HEK293 (cell line): ENCODE data around the gene GTSF1L.
"Not testable (repeated sequence)": the region's sequence is repeated elsewhere in the genome, so short reads cannot be mapped to it uniquely, and the experiment has no call there.

Experiments used
- CTCF ChIA-PET: fragments of 350-600 bp; formaldehyde crosslinking; extraction: SDS; loops from one replicate; lab custom pipeline; 2021; ENCODE audit warnings: antibody characterized with exemption; lab: Yijun Ruan, JAX
- POLR2A ChIA-PET: fragments of 300-600 bp; formaldehyde crosslinking; extraction: SDS; loops from one replicate; lab custom pipeline; 2020; ENCODE audit warnings: antibody characterized with exemption, inconsistent platforms; lab: Yijun Ruan, JAX
- H3K27ac ChIP-seq: fragments of 200-500 bp; sonication (Bioruptor generic); 2 replicates; pipeline ENCODE4 v1.5.1; 2014; ENCODE audit warnings: low read depth, low read length, control low read depth, inconsistent platforms; ENCODE audit errors: extremely low read depth
- H3K36me3 ChIP-seq, 2 experiments: fragments of 200-500 bp in 1 of 2; sonication (Bioruptor generic) in 1 of 2; 1 replicate in 1 of 2; 2 replicates in 1 of 2; pipeline ENCODE4 v1.5.1; 2014 to 2017; ENCODE audit warnings: inconsistent platforms in 2 of 2, low read length in 2 of 2; ENCODE audit not compliant: control insufficient read depth in 2 of 2, insufficient read depth in 1 of 2
- H3K4me1 ChIP-seq: fragments of 200-500 bp; sonication (Bioruptor generic); 2 replicates; pipeline ENCODE4 v1.5.1; 2014; ENCODE audit warnings: mild to moderate bottlenecking, low read length, inconsistent platforms; ENCODE audit not compliant: control insufficient read depth, insufficient read depth
- H3K4me3 ChIP-seq: 2 replicates; pipeline ENCODE4 v1.5.1; 2011; ENCODE audit warnings: low read depth, mild to moderate bottlenecking, control low read depth, low read length, moderate library complexity
- H3K9me3 ChIP-seq: fragments of 200-500 bp; sonication (Bioruptor generic); 2 replicates; pipeline ENCODE4 v1.5.1; 2014; ENCODE audit warnings: low read depth, low read length, inconsistent platforms; ENCODE audit not compliant: control insufficient read depth, insufficient read depth
- AEBP2 ChIP-seq: fragments of 450-650 bp; formaldehyde crosslinking; IDR thresholded peaks from 2 replicates; pipeline ENCODE4 v1.5.1; 2016; ENCODE audit warnings: missing biosample characterization, missing genetic modification characterization, borderline replicate concordance
- SCRT1 ChIP-seq: fragments of 450-650 bp; formaldehyde crosslinking; IDR thresholded peaks from 2 replicates; pipeline ENCODE4 v1.5.1; 2016; ENCODE audit warnings: missing biosample characterization, missing genetic modification characterization, borderline replicate concordance
- ZBTB6 ChIP-seq: fragments of 450-650 bp; formaldehyde crosslinking; IDR thresholded peaks from 2 replicates; pipeline ENCODE4 v1.5.1; 2017; ENCODE audit warnings: missing biosample characterization, missing genetic modification characterization
- ZNF2 ChIP-seq: fragments of 450-650 bp; formaldehyde crosslinking; IDR thresholded peaks from 2 replicates; pipeline ENCODE4 v1.5.1; 2016; ENCODE audit warnings: missing biosample characterization, missing genetic modification characterization
- ZNF211 ChIP-seq: fragments of 450-650 bp; formaldehyde crosslinking; IDR thresholded peaks from 2 replicates; pipeline ENCODE4 v1.5.1; 2016; ENCODE audit warnings: low read depth, missing biosample characterization, missing genetic modification characterization
- ZNF248 ChIP-seq: fragments of 450-650 bp; formaldehyde crosslinking; IDR thresholded peaks from 2 replicates; pipeline ENCODE4 v1.5.1; 2017; ENCODE audit warnings: missing biosample characterization, missing genetic modification characterization
- ZNF510 ChIP-seq: fragments of 450-650 bp; formaldehyde crosslinking; IDR thresholded peaks from 2 replicates; pipeline ENCODE4 v1.5.1; 2018; ENCODE audit warnings: mild to moderate bottlenecking, missing genetic modification characterization, missing biosample characterization; ENCODE audit not compliant: insufficient replicate concordance
- ZNF529 ChIP-seq: fragments of 450-650 bp; formaldehyde crosslinking; IDR thresholded peaks from 2 replicates; pipeline ENCODE4 v1.5.1; 2017; ENCODE audit warnings: missing genetic modification characterization, missing biosample characterization; ENCODE audit not compliant: insufficient replicate concordance
- ZNF660 ChIP-seq: fragments of 450-650 bp; IDR thresholded peaks from 2 replicates; pipeline ENCODE4 v1.5.1; 2018; ENCODE audit warnings: missing biosample characterization, mild to moderate bottlenecking, missing genetic modification characterization
- ZNF664 ChIP-seq: fragments of 450-650 bp; formaldehyde crosslinking; IDR thresholded peaks from 2 replicates; pipeline ENCODE4 v1.5.1; 2016; ENCODE audit warnings: missing biosample characterization, missing genetic modification characterization
- TF ChIP-seq, protein P1 (sequence below): fragments of 450-650 bp; formaldehyde crosslinking; IDR thresholded peaks from 2 replicates; pipeline ENCODE4 v1.5.1; 2016; ENCODE audit warnings: missing biosample characterization, missing genetic modification characterization

The GTSF1L gene

GRCh38 chr20:43762911-43763310, 36.1 kb upstream of the GTSF1L start:
- H3K4me1 ChIP-seq: peaks cover 2% of the 10 kb centered on the region
- ChIA-PET CTCF (interaction anchor here (1.1 kb wide), 1 partner anchor 81 kb away, joined by 3 read pairs; no protein-coding TSS in a partner anchor), POLR2A (no interaction called here)
- H3K9me3 ChIP-seq: no peaks in the 10 kb centered on the region
- no peaks in the 10 kb centered on the region for H3K36me3 ChIP-seq
- no peak overlapping the region for H3K4me3 ChIP-seq
- no peak overlapping the region for H3K27ac ChIP-seq
- TF ChIP-seq AEBP2 (tag by site-specific recombination) (no peak), ZNF2 (tag by site-specific recombination) (no peak), ZNF529 (no peak), ZNF664 (tag by site-specific recombination) (no peak), ZNF211 (tag by site-specific recombination) (no peak)
- TF ChIP-seq, protein P1, sequence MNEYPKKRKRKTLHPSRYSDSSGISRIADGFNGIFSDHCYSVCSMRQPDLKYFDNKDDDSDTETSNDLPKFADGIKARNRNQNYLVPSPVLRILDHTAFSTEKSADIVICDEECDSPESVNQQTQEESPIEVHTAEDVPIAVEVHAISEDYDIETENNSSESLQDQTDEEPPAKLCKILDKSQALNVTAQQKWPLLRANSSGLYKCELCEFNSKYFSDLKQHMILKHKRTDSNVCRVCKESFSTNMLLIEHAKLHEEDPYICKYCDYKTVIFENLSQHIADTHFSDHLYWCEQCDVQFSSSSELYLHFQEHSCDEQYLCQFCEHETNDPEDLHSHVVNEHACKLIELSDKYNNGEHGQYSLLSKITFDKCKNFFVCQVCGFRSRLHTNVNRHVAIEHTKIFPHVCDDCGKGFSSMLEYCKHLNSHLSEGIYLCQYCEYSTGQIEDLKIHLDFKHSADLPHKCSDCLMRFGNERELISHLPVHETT (tag by site-specific recombination): no peak

DNA sequence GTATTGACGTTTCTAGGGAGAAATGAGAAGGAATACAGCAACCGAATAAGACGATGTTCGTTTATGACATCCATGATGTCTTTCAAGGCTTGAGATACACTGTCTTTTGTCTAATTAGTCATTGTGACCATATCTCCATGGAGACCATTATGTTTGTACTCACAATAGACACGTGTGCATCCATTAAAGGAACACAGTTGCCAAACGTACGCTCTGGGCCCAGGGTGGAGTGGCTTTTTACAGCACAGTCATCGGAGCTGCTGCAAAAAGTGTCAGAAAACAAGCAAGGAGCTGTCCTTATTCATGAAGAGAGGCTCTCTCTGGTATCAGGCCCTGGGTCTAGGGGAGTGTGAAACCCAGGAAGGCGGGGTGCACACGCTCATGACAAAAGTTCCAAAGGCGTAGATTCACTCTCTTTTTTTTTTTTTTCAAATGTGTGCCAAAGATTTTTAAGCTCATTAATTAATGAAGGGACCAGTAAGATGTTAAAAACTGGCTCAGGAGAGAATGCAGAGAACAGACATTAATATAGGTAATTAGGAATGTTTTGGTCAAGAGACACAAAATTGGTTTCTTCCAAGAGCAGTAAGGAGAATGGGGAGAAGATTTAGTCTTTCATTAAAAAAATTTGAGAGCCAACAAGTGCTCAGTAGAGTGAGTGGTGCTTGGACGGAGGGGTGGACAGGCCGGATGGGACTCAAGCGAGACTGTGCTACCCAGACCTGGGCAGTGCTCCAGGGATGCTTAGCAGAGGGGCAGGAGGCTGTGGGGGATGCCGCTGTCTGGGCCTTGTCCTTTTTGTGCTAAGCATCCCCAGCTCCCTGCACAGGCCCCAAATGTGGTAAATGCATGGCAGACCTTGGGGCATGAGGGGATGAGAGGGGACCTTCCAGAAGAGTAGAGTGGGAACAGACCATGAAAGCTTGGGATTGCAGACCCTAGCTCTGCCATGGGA, 34.9 kb upstream of the GTSF1L start:
- Histone ChIP-seq H3K36me3 (no peaks in the 10 kb centered on the region), H3K27ac (no peak overlapping the region), H3K4me1 (no peaks in the 10 kb centered on the region)
- POLR2A ChIA-PET: no interaction called here
- CTCF ChIA-PET: interaction anchor here (0.9 kb wide), 1 partner anchor 11 kb away, joined by 4 read pairs; no protein-coding TSS in a partner anchor
- no peak for TF ChIP-seq ZBTB6
- TF ChIP-seq ZNF510 (tag by site-specific recombination): peak; percentile 96
- TF ChIP-seq ZNF248 (tag by site-specific recombination): no peak
- TF ChIP-seq ZNF660 (tag by site-specific recombination): no peak
- TF ChIP-seq, all 188 proteins: peak for 1
- H3K9me3 ChIP-seq: no peaks in the 10 kb centered on the region
- H3K4me3 ChIP-seq: no peak overlapping the region

DNA sequence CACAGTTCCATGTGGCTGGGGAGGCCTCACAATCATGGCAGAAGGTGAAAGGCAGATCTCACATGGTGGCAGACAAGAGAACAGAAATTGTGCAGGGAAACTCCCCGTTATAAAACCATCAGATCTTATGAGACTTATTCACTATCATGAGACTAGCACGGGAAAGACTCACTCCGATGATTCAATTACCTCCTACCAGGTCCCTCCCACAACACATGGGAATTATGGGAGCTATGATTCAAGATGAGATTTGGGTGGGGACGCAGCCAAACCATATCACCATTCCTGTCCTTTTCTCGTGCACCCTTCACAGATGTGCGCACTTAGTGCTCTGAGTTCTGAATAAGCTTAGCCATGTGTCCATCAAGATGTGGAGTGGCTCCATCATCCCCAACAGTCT, 31.1 kb upstream of the GTSF1L start:
- CTCF ChIA-PET: interaction anchor here (0.7 kb wide), 1 partner anchor 228 kb away, joined by 3 read pairs; no protein-coding TSS in a partner anchor

GRCh38 chr20:43755851-43756250, 29.0 kb upstream of the GTSF1L start:
- H3K9me3 ChIP-seq: no peaks in the 10 kb centered on the region
- POLR2A ChIA-PET: no interaction called here
- no peaks in the 10 kb centered on the region for H3K4me1 ChIP-seq
- CTCF ChIA-PET: interaction anchor here (0.6 kb wide), 1 partner anchor 327 kb away, joined by 3 read pairs; no protein-coding TSS in a partner anchor
- TF ChIP-seq SCRT1 (tag by site-specific recombination) (no peak), ZBTB6 (peak; percentile 58; the same call in 1 of the 2 replicates)
- no peak overlapping the region for H3K4me3 ChIP-seq
- H3K27ac ChIP-seq: no peak overlapping the region
- H3K36me3 ChIP-seq: no peaks in the 10 kb centered on the region

More for the DNA sequence above, 31.1 kb upstream of the GTSF1L start:
- H3K4me1 ChIP-seq, H3K4me3 ChIP-seq, POLR2A ChIA-PET, H3K27ac ChIP-seq, H3K9me3 ChIP-seq, H3K36me3 ChIP-seq: not testable (repeated sequence)
